Smooth muscle cell (in vitro differentiated cells): Measurements from ENCODE around the gene ZNF76. TPM values are rescaled to one million over a fixed set of nuclear protein-coding genes. Genes with fewer than 3 reads are reported as not detected.

Source experiments
- DNase-seq: peaks from one replicate; lab custom pipeline; 2025; ENCODE audit not compliant: unreplicated experiment; lab: John Stamatoyannopoulos, UW
- H2AFZ ChIP-seq: fragments of 200-600 bp; sonication (generic); 2 replicates; pipeline ENCODE4 v1.6.0; 2016; ENCODE audit warnings: antibody characterized with exemption, low read depth, mild to moderate bottlenecking
- H3F3A ChIP-seq: fragments of 200-600 bp; sonication (generic); 2 replicates; pipeline ENCODE4 v1.6.0; 2017; ENCODE audit warnings: antibody characterized with exemption, low read depth
- H3K27ac ChIP-seq: fragments of 200-600 bp; sonication (generic); 2 replicates; pipeline ENCODE4 v1.5.1; 2016; ENCODE audit warnings: low read depth, mild to moderate bottlenecking
- H3K27me3 ChIP-seq: fragments of 200-600 bp; sonication (generic); 2 replicates; pipeline ENCODE4 v1.6.1; 2016; ENCODE audit warnings: low read depth, mild to moderate bottlenecking
- H3K36me3 ChIP-seq: fragments of 200-600 bp; sonication (generic); 2 replicates; pipeline ENCODE4 v1.5.1; 2016; ENCODE audit warnings: low read depth
- H3K4me1 ChIP-seq: fragments of 200-600 bp; sonication (generic); 2 replicates; pipeline ENCODE4 v1.5.1; 2016; ENCODE audit warnings: low read depth
- H3K4me2 ChIP-seq: fragments of 200-600 bp; sonication (generic); 2 replicates; pipeline ENCODE4 v1.6.0; 2016; ENCODE audit warnings: mild to moderate bottlenecking
- H3K4me3 ChIP-seq: fragments of 200-600 bp; sonication (generic); 2 replicates; pipeline ENCODE4 v1.5.1; 2016; ENCODE audit warnings: mild to moderate bottlenecking
- H3K79me2 ChIP-seq: fragments of 200-600 bp; sonication (generic); 2 replicates; pipeline ENCODE4 v1.6.0; 2016; ENCODE audit warnings: low read depth, mild to moderate bottlenecking
- H3K9ac ChIP-seq: fragments of 200-600 bp; sonication (generic); 2 replicates; pipeline ENCODE4 v1.6.0; 2016; ENCODE audit warnings: low read depth
- H3K9me3 ChIP-seq: fragments of 200-600 bp; sonication (generic); replicated peaks from 2 replicates; pipeline ENCODE4 v1.5.1; 2016; ENCODE audit warnings: low read depth
- H4K20me1 ChIP-seq: fragments of 200-600 bp; sonication (generic); 2 replicates; pipeline ENCODE4 v1.6.0; 2016; ENCODE audit warnings: low read depth
- WGBS: methylation state at CpG from one replicate; pipeline ENCODE4 v1.1.7; 2016; ENCODE audit warnings: low lambda C conversion rate; 5-methylcytosine and 5-hydroxymethylcytosine counted together
- polyA plus RNA-seq: library from polyadenylated mRNA; unstranded; fragments of >200 nt; fragmentation: Nextera tagmentation; extraction: Ambion mirVana; gene quantifications from 2 replicates; pipeline ENCODE4 v1.2.1, GENCODE V29; 2016
- total RNA-seq: library from RNA; depleted of rRNA; stranded (reverse); fragments of >200 nt; gene quantifications from 2 replicates; pipeline ENCODE4 v1.2.3, GENCODE V29; 2014
- TF ChIP-seq, protein P1 (sequence below): fragments of 200-600 bp; sonication (generic); IDR thresholded peaks from 2 replicates; pipeline ENCODE4 v1.5.1; 2017; ENCODE audit warnings: borderline replicate concordance, mild to moderate bottlenecking, antibody characterized with exemption; ENCODE audit not compliant: insufficient read depth, poor library complexity, severe bottlenecking

The ZNF76 gene
- total and polyA plus RNA-seq, 2 experiments from 2014 or later: 7.7 to 14.2 TPM

DNA sequence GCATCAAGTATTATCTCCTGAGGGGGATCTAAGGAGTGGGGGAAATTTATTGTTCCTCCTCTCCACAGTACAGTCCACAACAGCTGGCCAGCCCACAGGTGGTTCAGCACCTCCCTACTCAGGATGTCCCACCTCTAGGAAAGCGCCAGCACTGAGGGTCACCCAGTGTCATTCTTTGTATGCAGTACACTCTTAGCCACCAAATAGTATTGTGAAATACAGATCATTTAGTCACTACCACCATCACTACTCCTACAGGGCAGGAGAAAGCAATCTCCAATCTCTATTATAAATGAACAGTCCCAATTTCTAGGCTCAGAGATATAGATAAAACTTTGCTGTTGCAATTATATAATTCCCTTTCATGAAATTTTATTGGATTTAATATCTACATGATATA, 6.3 kb upstream of the ZNF76 start:
- H3K4me2 ChIP-seq: no peak overlapping the region
- H2AFZ ChIP-seq: no peak overlapping the region
- H3K4me1 ChIP-seq: peaks cover 2% of the 10 kb centered on the region
- no peaks in the 10 kb centered on the region for H3K9me3 ChIP-seq
- WGBS: 100% methylated on average over 1 of the region's 1 CpG
- H3K9ac ChIP-seq: no peak overlapping the region
- H3K27me3 ChIP-seq: no peaks in the 10 kb centered on the region
- H3F3A ChIP-seq: no peaks in the 10 kb centered on the region
- H3K4me3 ChIP-seq: no peak overlapping the region
- TF ChIP-seq, protein P1, sequence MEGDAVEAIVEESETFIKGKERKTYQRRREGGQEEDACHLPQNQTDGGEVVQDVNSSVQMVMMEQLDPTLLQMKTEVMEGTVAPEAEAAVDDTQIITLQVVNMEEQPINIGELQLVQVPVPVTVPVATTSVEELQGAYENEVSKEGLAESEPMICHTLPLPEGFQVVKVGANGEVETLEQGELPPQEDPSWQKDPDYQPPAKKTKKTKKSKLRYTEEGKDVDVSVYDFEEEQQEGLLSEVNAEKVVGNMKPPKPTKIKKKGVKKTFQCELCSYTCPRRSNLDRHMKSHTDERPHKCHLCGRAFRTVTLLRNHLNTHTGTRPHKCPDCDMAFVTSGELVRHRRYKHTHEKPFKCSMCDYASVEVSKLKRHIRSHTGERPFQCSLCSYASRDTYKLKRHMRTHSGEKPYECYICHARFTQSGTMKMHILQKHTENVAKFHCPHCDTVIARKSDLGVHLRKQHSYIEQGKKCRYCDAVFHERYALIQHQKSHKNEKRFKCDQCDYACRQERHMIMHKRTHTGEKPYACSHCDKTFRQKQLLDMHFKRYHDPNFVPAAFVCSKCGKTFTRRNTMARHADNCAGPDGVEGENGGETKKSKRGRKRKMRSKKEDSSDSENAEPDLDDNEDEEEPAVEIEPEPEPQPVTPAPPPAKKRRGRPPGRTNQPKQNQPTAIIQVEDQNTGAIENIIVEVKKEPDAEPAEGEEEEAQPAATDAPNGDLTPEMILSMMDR: no peak
- H3K36me3 ChIP-seq: no peaks in the 10 kb centered on the region
- no peak for DNase-seq
- peaks cover 46% of the 10 kb centered on the region for H3K79me2 ChIP-seq
- peaks cover 43% of the 10 kb centered on the region for H4K20me1 ChIP-seq
- no peak overlapping the region for H3K27ac ChIP-seq

DNA sequence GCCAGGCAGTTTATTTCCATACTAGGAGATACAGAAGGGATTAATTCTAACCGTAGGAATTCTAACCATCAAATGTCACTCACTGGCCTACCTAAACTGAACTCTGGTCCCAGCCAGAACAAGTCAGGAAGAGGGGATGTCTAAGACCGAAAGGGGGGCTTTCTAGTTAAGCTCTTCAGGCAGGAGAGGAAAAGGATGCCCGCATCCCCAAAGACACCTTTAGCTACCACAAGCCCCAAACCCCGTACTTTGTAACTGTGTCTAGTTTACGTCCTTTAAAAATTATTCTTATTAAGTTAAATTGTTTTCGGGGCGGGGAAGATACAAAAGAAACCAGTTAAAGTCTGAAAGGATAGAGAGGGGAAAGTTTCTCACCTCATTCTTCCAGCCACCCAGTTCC, 1.2 kb upstream of the ZNF76 start:
- WGBS: 58% methylated on average over 7 of the region's 7 CpGs
- peak overlapping the region; percentile 83 for H2AFZ ChIP-seq
- TF ChIP-seq, protein P1: no peak
- no peak for DNase-seq
- H3K4me2 ChIP-seq: peak overlapping the region; percentile 90
- peaks cover 8% of the 10 kb centered on the region for H4K20me1 ChIP-seq
- peak overlapping the region; percentile 81 for H3K9ac ChIP-seq
- peak overlapping the region; percentile 68 for H3K27ac ChIP-seq
- peaks cover 34% of the 10 kb centered on the region for H3K79me2 ChIP-seq
- no peaks in the 10 kb centered on the region for H3K36me3 ChIP-seq
- peak overlapping the region; percentile 71 for H3K4me3 ChIP-seq
- H3K4me1 ChIP-seq: peaks cover 5% of the 10 kb centered on the region
- H3K9me3 ChIP-seq: no peaks in the 10 kb centered on the region
- H3F3A ChIP-seq: no peaks in the 10 kb centered on the region
- no peaks in the 10 kb centered on the region for H3K27me3 ChIP-seq

DNA sequence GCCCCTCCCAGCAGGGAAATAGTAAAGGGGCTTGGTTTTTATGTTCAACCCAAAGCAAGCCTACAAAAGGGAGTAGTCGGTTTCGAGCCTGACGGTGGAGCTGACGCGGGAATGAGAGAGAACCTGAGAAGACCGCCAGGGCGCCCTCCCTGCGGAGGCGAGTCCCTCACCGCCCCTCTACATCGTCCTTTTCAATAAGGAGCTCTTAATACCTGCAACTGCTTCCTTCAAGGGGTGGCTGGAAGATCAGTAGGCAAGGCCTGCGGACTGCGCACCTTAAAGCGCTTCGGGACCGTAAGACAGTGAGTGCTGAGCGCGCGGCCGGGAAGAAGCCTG, 709 bp upstream of the ZNF76 start:
- peak overlapping the region; percentile 68 for H3K27ac ChIP-seq
- peaks cover 5% of the 10 kb centered on the region for H3K4me1 ChIP-seq
- TF ChIP-seq, protein P1: peak; percentile 3
- peak overlapping the region; percentile 81 for H3K9ac ChIP-seq
- H4K20me1 ChIP-seq: peaks cover 3% of the 10 kb centered on the region
- H3K4me2 ChIP-seq: peak overlapping the region; percentile 90
- no peaks in the 10 kb centered on the region for H3K27me3 ChIP-seq
- 1% methylated on average over 20 of the region's 20 CpGs for WGBS
- no peaks in the 10 kb centered on the region for H3K36me3 ChIP-seq
- H2AFZ ChIP-seq: peak overlapping the region; percentile 83
- H3K4me3 ChIP-seq: peak overlapping the region; percentile 71
- no peaks in the 10 kb centered on the region for H3K9me3 ChIP-seq
- H3K79me2 ChIP-seq: peaks cover 29% of the 10 kb centered on the region
- H3F3A ChIP-seq: no peaks in the 10 kb centered on the region
- no peak for DNase-seq

DNA sequence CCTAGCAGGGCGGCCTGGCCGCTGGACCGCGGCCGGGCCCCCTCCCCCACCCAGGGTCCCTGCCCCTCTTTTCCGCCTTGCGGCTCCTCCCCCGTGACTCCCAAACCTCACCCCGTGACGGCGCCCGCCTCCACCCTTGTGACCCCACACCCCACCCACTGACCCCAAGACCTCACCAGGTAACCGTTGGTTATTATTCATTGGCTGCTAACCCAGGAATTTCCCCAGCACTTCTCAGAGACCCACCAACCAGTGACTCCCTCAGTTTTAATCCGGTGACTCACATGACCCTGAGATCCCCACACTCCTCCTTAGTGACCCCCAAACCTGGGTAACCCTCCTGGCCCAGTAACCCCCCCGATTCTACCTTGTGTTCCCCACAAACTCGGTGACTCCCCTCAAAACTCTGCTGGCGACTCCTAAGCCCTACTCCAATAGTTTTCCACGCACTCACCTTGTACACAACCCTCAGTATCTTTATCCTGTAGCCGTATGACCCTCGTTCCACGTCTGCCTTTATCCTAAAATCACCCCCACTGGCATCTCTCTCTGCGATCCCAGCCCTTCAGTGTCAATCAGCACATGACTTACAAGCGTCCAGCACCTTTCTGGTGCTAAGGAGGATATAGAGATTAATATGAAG, 534 bp downstream of the ZNF76 start:
- TF ChIP-seq, protein P1: no peak
- peaks cover 28% of the 10 kb centered on the region for H3K79me2 ChIP-seq
- DNase-seq: no peak

More for the DNA sequence above, 534 bp downstream of the ZNF76 start:
- no peaks in the 10 kb centered on the region for H3K36me3 ChIP-seq
- peak overlapping the region; percentile 81 for H3K9ac ChIP-seq
- H3F3A ChIP-seq: no peaks in the 10 kb centered on the region
- peak overlapping the region; percentile 71 for H3K4me3 ChIP-seq
- peak overlapping the region; percentile 68 for H3K27ac ChIP-seq
- WGBS: 23% methylated on average over 11 of the region's 23 CpGs
- H3K27me3 ChIP-seq: no peaks in the 10 kb centered on the region
- peaks cover 5% of the 10 kb centered on the region for H3K4me1 ChIP-seq
- peaks cover 11% of the 10 kb centered on the region for H4K20me1 ChIP-seq
- H3K9me3 ChIP-seq: no peaks in the 10 kb centered on the region
- peak overlapping the region; percentile 90 for H3K4me2 ChIP-seq
- peak overlapping the region; percentile 19 for H2AFZ ChIP-seq
